ENCODE results near the gene IFNAR1.

DNA sequence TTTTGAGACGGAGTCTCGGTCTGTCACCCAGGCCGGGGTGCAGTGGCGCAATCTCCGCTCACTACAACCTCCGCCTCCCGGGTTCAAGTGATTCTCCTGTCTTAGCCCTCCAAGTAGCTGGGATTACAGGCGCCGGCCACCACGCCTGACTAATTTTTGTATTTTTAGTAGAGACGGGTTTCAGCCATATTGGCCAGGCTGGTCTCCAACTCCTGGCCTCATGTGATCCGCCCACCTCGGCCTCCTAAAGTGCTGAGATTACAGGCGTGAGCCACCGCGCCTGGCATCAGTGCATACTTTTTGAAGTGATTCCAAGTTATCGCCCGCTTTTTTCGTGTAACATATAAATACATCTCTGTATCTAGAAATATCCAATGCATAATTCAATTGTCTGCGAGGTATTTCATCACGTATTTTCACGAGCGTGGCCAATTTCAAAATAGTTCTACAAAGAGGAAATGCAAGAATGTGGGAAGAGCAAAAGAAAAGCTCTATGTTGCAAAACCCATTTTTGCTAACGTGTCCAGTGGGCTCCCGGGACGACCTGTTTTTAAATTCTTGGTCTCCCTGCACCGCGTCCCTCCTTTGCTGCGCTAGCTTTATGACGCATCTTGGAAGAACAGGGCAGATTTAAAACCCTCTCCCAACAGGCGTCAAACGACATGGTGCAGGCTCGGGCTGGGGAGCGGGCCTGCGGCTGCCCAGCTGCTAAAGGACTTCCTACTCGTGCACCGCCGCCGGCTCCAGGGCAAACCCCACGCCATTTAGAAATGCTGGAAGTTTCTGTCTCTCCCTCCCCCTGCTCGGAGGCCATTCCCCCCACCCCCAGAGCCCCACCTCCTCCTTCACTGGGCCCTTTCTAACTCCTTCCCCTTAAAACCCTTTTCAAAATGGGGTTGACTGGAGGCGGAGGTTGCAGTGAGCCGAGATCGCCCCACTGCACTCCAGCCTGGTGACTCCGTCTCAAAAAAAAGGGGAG, 77.5 kb downstream of the IFNAR1 start:
- TF ChIP-seq CTCF (IDR thresholded peaks at IDR 0.05) (no peak), POLR2A (IDR thresholded peaks at IDR 0.05) (peak in 2 of 4 donors; percentile 56 to 68)
